CD14-positive monocyte (primary cell): ENCODE results near the gene LNX2. TPM values are rescaled to one million over a fixed set of nuclear protein-coding genes. Genes with fewer than 3 reads are reported as not detected.

Experiments
- DNase-seq, 3 donors: peaks; one replicate each; pipeline ENCODE4 v3.0.0-alpha.2; 2011 to 2022
- H2AFZ ChIP-seq: 2 replicates; pipeline ENCODE4 v1.6.0; 2012; ENCODE audit warnings: mild to moderate bottlenecking, low read depth, low read length, inconsistent platforms; ENCODE audit not compliant: insufficient read depth, poor library complexity, severe bottlenecking
- H3K27ac ChIP-seq, 2 donors: 1 replicate in 1 of 2; 2 replicates in 1 of 2; pipeline ENCODE4 v1.5.1; 2012 to 2013; ENCODE audit warnings: low read length in 2 of 2, control low read depth in 1 of 2, inconsistent platforms in 1 of 2, low read depth in 1 of 2, mild to moderate bottlenecking in 1 of 2
- H3K27me3 ChIP-seq, 2 donors: one replicate each; pipeline versions ENCODE4 v1.6.0 to v1.6.1; 2011 to 2013; ENCODE audit warnings: low read length in 2 of 2; ENCODE audit not compliant: control insufficient read depth in 2 of 2, insufficient read depth in 2 of 2
- H3K36me3 ChIP-seq, 2 donors: replicated peaks in 1 of 2; 1 replicate in 1 of 2; 2 replicates in 1 of 2; pipeline versions ENCODE4 v1.5.1 to v1.6.1; 2012 to 2013; ENCODE audit warnings: low read length in 2 of 2, control low read depth in 1 of 2, inconsistent platforms in 1 of 2, mild to moderate bottlenecking in 1 of 2; ENCODE audit not compliant: insufficient read depth in 2 of 2, control insufficient read depth in 1 of 2
- H3K4me1 ChIP-seq, 2 donors: 1 replicate in 1 of 2; 2 replicates in 1 of 2; pipeline versions ENCODE4 v1.5.1 to v1.6.1; 2012 to 2013; ENCODE audit warnings: low read length in 2 of 2, control low read depth in 1 of 2, inconsistent platforms in 1 of 2, mild to moderate bottlenecking in 1 of 2, moderate library complexity in 1 of 2; ENCODE audit not compliant: insufficient read depth in 2 of 2, control insufficient read depth in 1 of 2
- H3K4me2 ChIP-seq: replicated peaks from 2 replicates; pipeline ENCODE3; 2012; ENCODE audit warnings: low read length, moderate library complexity, mild to moderate bottlenecking; ENCODE audit not compliant: poor library complexity, severe bottlenecking; ENCODE audit errors: extremely low read depth
- H3K4me3 ChIP-seq, 3 experiments: fragments of 200-600 bp in 1 of 3; sonication (generic) in 1 of 3; replicated peaks in 1 of 3; 1 replicate in 2 of 3; 2 replicates in 1 of 3; pipeline ENCODE4 v1.5.1; 2011 to 2013; ENCODE audit warnings: low read length in 3 of 3, mild to moderate bottlenecking in 3 of 3, control low read depth in 2 of 3, low read depth in 2 of 3, inconsistent platforms in 1 of 3, moderate library complexity in 1 of 3
- H3K79me2 ChIP-seq: 2 replicates; pipeline ENCODE4 v1.6.0; 2012; ENCODE audit warnings: mild to moderate bottlenecking, control low read depth, inconsistent platforms, low read length, moderate library complexity; ENCODE audit not compliant: insufficient read depth
- H3K9ac ChIP-seq: 2 replicates; pipeline ENCODE4 v1.6.0; 2017; ENCODE audit warnings: low read length, mild to moderate bottlenecking; ENCODE audit not compliant: insufficient read depth, poor library complexity, severe bottlenecking
- H3K9me3 ChIP-seq, 2 donors: replicated peaks in 1 of 2; 1 replicate in 1 of 2; 2 replicates in 1 of 2; pipeline versions ENCODE4 v1.5.1 to v1.6.1; 2012 to 2013; ENCODE audit warnings: low read length in 2 of 2, control low read depth in 1 of 2; ENCODE audit not compliant: control insufficient read depth in 1 of 2, insufficient read depth in 1 of 2
- H4K20me1 ChIP-seq: 2 replicates; pipeline ENCODE4 v1.6.0; 2012; ENCODE audit warnings: mild to moderate bottlenecking, low read length, control low read depth, moderate library complexity; ENCODE audit not compliant: insufficient read depth
- H3K27ac Mint-ChIP-seq, 7 donors: one replicate each; pipeline ENCODE4 v1.8.0; 2020; ENCODE audit warnings: mild to moderate bottlenecking in 7 of 7, mixed read lengths in 7 of 7, moderate library complexity in 6 of 7, inconsistent platforms in 2 of 7
- H3K27me3 Mint-ChIP-seq, 3 donors: one replicate each; pipeline ENCODE4 v1.8.0; 2021 to 2022; ENCODE audit warnings: low read depth in 3 of 3, mild to moderate bottlenecking in 3 of 3, mixed read lengths in 3 of 3, moderate library complexity in 3 of 3, inconsistent platforms in 1 of 3
- H3K36me3 Mint-ChIP-seq, 2 donors: one replicate each; pipeline ENCODE4 v1.8.0; 2020; ENCODE audit warnings: mixed read lengths in 2 of 2, inconsistent platforms in 1 of 2, mild to moderate bottlenecking in 1 of 2
- H3K4me1 Mint-ChIP-seq: one replicate; pipeline ENCODE4 v1.8.0; 2020; ENCODE audit warnings: mild to moderate bottlenecking, mixed read lengths
- H3K4me3 Mint-ChIP-seq, 2 donors: one replicate each; pipeline ENCODE4 v1.8.0; 2020; ENCODE audit warnings: mild to moderate bottlenecking in 2 of 2, mixed read lengths in 2 of 2, moderate library complexity in 1 of 2
- H3K9me3 Mint-ChIP-seq, 7 donors: one replicate each; pipeline ENCODE4 v1.8.0; 2020 to 2022; ENCODE audit warnings: mixed read lengths in 7 of 7, mild to moderate bottlenecking in 6 of 7, moderate library complexity in 6 of 7, inconsistent platforms in 2 of 7
- CTCF ChIP-seq: fragments of 200-600 bp; IDR thresholded peaks from one replicate; pipeline ENCODE4 v1.8.0; 2022; ENCODE audit warnings: antibody characterized with exemption, mild to moderate bottlenecking
- WGBS: methylation state at CpG from one replicate; pipeline ENCODE4 v1.1.5; 2013; ENCODE audit warnings: missing lambda C conversion rate; ENCODE audit not compliant: insufficient coverage; 5-methylcytosine and 5-hydroxymethylcytosine counted together
- intact Hi-C, 2 donors: fragments of 100-400 bp; cut with micrococcal nuclease; formaldehyde crosslinking; loops; one replicate each; pipeline versions ENCODE4 v1.15.0 to v1.15.1; 2023
- polyA plus RNA-seq, 3 donors: library from polyadenylated mRNA; depleted of rRNA in 1 of 3; unstranded in 2 of 3; stranded (reverse) in 1 of 3; fragments of 300-500 nt in 2 of 3; fragments of >200 nt in 1 of 3; fragmentation: Illumina TruSeq in 2 of 3; gene quantifications; 1 replicate in 2 of 3; 2 replicates in 1 of 3; pipeline ENCODE4 v1.2.3, GENCODE V29; 2012 to 2021

LNX2 gene
- polyA plus RNA-seq, 3 donors = 0.89 to 2.3 (median 1.5) TPM

- no peaks in the 10 kb centered on the region for H3K4me1 ChIP-seq
- H3K27me3 ChIP-seq = no peaks in the 10 kb centered on the region
- H3K4me1 Mint-ChIP-seq = no peaks in the 10 kb centered on the region
- H2AFZ ChIP-seq = no peak overlapping the region
- no peaks in the 10 kb centered on the region for H3K36me3 ChIP-seq
- peaks cover 0 to 3% (median 2%) of the 10 kb centered on the region in 3 donors for H3K27me3 Mint-ChIP-seq
- H3K4me3 Mint-ChIP-seq = no peak overlapping the region
- no peak for DNase-seq
- H4K20me1 ChIP-seq = no peaks in the 10 kb centered on the region
- no peak overlapping the region for H3K27ac ChIP-seq
- 99% methylated on average over 8 of the region's 9 CpGs for WGBS
- H3K4me2 ChIP-seq = no peak overlapping the region
- intact Hi-C loops = no loop called here
- H3K9me3 Mint-ChIP-seq = peaks cover 0 to 5% (median 0%) of the 10 kb centered on the region in 7 donors
- no peak overlapping the region for H3K4me3 ChIP-seq
- H3K27ac Mint-ChIP-seq = no peak overlapping the region
- no peaks in the 10 kb centered on the region for H3K79me2 ChIP-seq
- no peak for TF ChIP-seq CTCF
- H3K9ac ChIP-seq = no peak overlapping the region
- H3K36me3 Mint-ChIP-seq = no peaks in the 10 kb centered on the region
- H3K9me3 ChIP-seq = no peaks in the 10 kb centered on the region
Measured at GRCh38 chr13:27508802-27509201, 111.5 kb downstream of the LNX2 start.

GRCh38 chr13:27505792-27506191, 114.5 kb downstream of the LNX2 start:
- H3K4me1 Mint-ChIP-seq = no peaks in the 10 kb centered on the region
- H3K27me3 ChIP-seq = no peaks in the 10 kb centered on the region
- peaks cover 0 to 3% (median 0%) of the 10 kb centered on the region in 7 donors for H3K9me3 Mint-ChIP-seq
- H3K4me2 ChIP-seq = no peak overlapping the region
- H3K4me3 Mint-ChIP-seq = no peak overlapping the region
- H3K36me3 ChIP-seq = no peaks in the 10 kb centered on the region
- no peaks in the 10 kb centered on the region for H3K9me3 ChIP-seq
- H4K20me1 ChIP-seq = no peaks in the 10 kb centered on the region
- H3K4me3 ChIP-seq = no peak overlapping the region
- WGBS = no CpG with 5 or more reads among the region's 3 CpGs
- H3K36me3 Mint-ChIP-seq = no peaks in the 10 kb centered on the region
- no peak for DNase-seq
- H3K79me2 ChIP-seq = no peaks in the 10 kb centered on the region
- no peak overlapping the region for H2AFZ ChIP-seq
- intact Hi-C loops = no loop called here
- no peak overlapping the region for H3K9ac ChIP-seq
- peaks cover 0 to 5% (median 3%) of the 10 kb centered on the region in 3 donors for H3K27me3 Mint-ChIP-seq
- H3K27ac Mint-ChIP-seq = no peak overlapping the region
- H3K27ac ChIP-seq = no peak overlapping the region
- TF ChIP-seq CTCF = no peak
- no peaks in the 10 kb centered on the region for H3K4me1 ChIP-seq
